Muscle of leg (tissue), 11 donors: Measurements from ENCODE around the gene NOX3. TPM values are rescaled to one million over a fixed set of nuclear protein-coding genes. Genes with fewer than 3 reads are reported as not detected.
A peak's percentile ranks its signal among the peaks of the same experiment; 100 is the strongest.
"Not testable (repeated sequence)": the region's sequence is repeated elsewhere in the genome, so short reads cannot be mapped to it uniquely, and the experiment has no call there.

ENCODE experiments used
- DNase-seq: peaks from one replicate; pipeline ENCODE4 v3.0.0; 2013
- H3K27ac ChIP-seq: one replicate; pipeline ENCODE4 v1.5.1; 2013; ENCODE audit warnings: mild to moderate bottlenecking, low read length, control low read depth
- H3K27me3 ChIP-seq: one replicate; pipeline ENCODE4 v1.6.1; 2013; ENCODE audit warnings: low read length; ENCODE audit not compliant: control insufficient read depth, insufficient read depth
- H3K36me3 ChIP-seq: one replicate; pipeline ENCODE4 v1.6.1; 2013; ENCODE audit warnings: low read length; ENCODE audit not compliant: control insufficient read depth, insufficient read depth
- H3K4me1 ChIP-seq: one replicate; pipeline ENCODE4 v1.6.1; 2013; ENCODE audit warnings: low read length; ENCODE audit not compliant: control insufficient read depth, insufficient read depth
- H3K4me3 ChIP-seq: one replicate; pipeline ENCODE4 v1.5.1; 2013; ENCODE audit warnings: low read length, control low read depth
- H3K9me3 ChIP-seq: replicated peaks from 2 replicates; pipeline ENCODE4 v1.6.1; 2013; ENCODE audit warnings: low read depth, low read length; ENCODE audit not compliant: control insufficient read depth
- WGBS: methylation state at CpG from one replicate; pipeline ENCODE4 v1.1.5; 2013; ENCODE audit warnings: missing lambda C conversion rate; ENCODE audit not compliant: insufficient coverage; 5-methylcytosine and 5-hydroxymethylcytosine counted together
- polyA plus RNA-seq, 8 donors: library from polyadenylated mRNA; unstranded; fragments of 120-200 nt; gene quantifications; one replicate each; pipeline versions ENCODE4 v1.2.1 to v1.2.3, GENCODE V29; 2013; ENCODE audit warnings: inconsistent platforms in 1 of 8, low replicate concordance in 1 of 8; ENCODE audit not compliant: insufficient read length in 8 of 8, insufficient read depth in 1 of 8
- total RNA-seq: library from RNA; stranded (reverse); fragments of 120-200 nt; gene quantifications from one replicate; pipeline ENCODE4 v1.2.4, GENCODE V29; 2013

The NOX3 gene
- total and polyA plus RNA-seq, 9 donors, result not detected

DNA sequence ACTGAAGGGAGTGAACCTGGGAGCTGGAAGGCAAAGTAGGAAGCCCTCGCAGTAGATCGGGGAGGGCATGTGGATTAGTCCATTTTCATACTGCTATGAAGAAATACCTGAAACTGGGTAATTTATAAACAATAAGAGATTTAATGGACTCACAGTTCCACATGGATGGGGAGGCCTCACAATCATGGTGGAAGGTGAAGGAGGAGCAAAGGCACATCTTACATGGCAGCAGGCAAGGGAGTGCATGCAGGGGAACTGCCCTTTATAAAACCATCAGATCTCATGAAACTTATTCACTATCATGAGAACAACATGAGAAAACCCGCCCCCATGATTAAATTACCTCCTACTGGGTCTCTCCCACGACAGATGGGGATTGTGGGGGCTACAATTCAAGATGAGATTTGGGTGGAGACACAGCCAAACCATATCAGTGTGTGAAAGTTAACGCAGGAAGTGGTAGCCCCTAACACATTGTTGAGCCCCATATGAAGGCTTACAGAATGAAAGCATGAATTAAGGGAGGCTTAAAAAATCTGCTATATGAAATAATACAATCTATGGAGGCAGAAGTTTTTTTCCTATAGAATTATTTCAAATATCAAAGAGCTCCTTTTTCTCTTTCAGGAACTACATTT, 15.5 kb upstream of the NOX3 start:
- not testable (repeated sequence) for H3K4me3 ChIP-seq, H3K27ac ChIP-seq, H3K27me3 ChIP-seq, H3K9me3 ChIP-seq, H3K36me3 ChIP-seq, H3K4me1 ChIP-seq, DNase-seq
- no CpG with 5 or more reads among the region's 5 CpGs for WGBS

DNA sequence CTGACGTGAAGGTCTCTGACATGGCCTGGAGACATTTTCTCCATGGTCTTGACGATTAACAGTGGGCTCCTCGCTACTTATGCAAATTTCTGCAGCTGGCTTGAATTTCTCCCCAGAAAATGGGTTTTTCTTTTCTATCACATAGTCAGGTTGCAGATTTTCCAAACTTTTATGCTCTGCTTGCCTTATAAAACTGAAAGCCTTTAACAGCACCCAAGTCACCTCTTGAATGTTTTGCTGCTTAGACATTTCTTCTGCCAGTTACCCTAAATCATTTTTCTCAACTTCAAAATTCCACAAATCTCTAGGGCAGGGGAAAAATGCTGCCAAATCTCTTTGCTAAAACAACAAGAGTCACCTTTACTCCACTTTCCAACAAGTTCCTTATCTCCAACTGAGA, 12.9 kb upstream of the NOX3 start:
- WGBS, result 90% methylated on average over 3 of the region's 3 CpGs
- not testable (repeated sequence) for H3K9me3 ChIP-seq, H3K36me3 ChIP-seq, H3K4me3 ChIP-seq, H3K27me3 ChIP-seq, H3K27ac ChIP-seq, DNase-seq, H3K4me1 ChIP-seq

DNA sequence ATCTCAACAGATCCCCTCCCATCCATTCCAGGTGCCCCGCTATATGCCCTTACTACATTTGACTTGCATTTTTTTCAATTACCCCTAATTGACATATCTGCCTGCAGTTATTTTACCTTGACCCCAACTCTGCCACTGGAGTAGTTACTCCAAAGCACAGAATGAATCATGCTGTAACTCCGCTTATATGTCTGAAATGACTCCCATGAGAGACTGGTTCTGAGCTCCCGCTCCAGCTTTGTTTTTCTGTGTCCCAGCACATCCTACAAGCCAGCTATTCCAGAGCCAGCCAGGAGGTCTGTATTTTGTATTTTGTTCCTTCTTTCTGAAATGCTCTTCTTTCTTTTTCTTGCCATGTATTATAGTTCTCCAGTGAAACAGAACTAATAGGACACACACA, 10.9 kb upstream of the NOX3 start:
- no peaks in the 10 kb centered on the region for H3K27me3 ChIP-seq
- H3K27ac ChIP-seq, result no peak overlapping the region
- peak; percentile 18 for DNase-seq
- 63% methylated on average over 2 of the region's 3 CpGs for WGBS
- H3K4me1 ChIP-seq, result no peaks in the 10 kb centered on the region
- H3K9me3 ChIP-seq, result peaks cover 4% of the 10 kb centered on the region
- no peak overlapping the region for H3K4me3 ChIP-seq
- H3K36me3 ChIP-seq, result no peaks in the 10 kb centered on the region

DNA sequence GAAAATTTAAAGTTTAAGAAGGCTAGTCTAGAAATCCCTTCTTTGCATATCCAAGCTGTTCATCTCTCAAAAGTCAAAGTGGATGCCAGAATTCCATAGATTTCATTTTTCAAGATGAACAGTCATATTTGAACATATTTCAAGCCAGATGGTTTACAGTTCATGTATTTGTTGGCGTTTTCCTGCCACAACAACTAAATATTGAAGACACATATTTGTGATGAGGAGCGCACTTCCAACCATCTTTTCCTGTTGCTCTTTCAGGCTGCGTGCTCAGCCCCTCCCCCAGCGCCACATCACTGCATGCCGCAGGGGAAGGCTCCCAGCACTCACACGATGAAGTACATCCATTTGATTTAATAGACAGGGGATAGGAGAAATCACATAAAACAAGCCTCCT, 5.9 kb upstream of the NOX3 start:
- Histone ChIP-seq H3K4me1 (no peaks in the 10 kb centered on the region), H3K4me3 (no peak overlapping the region), H3K27ac (peak overlapping the region; percentile 40), H3K36me3 (no peaks in the 10 kb centered on the region), H3K27me3 (no peaks in the 10 kb centered on the region), H3K9me3 (no peaks in the 10 kb centered on the region)
- WGBS, result no CpG with 5 or more reads among the region's 6 CpGs
- peak; percentile 60 for DNase-seq

DNA sequence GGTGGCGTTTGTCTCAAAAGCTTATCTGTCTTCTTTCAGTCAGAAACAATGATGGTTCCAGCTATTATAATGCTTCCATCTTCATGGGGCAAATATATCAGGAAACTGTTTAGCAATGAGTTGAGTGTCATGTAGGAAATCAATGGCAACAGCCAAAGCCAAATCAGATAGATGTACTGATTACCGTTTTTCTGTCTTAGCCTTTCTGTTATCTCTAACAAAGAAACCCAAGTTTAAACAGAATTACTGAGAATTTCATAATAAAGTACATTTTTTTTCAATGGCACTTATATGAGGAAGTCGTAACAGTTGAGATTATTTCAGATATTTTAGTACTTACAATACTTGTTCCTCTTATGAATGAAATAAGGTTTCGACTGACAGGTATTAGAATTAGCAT, 1.2 kb downstream of the NOX3 start:
- H3K36me3 ChIP-seq, result no peaks in the 10 kb centered on the region
- H3K9me3 ChIP-seq, result no peaks in the 10 kb centered on the region
- no peak for DNase-seq
- peaks cover 3% of the 10 kb centered on the region for H3K4me1 ChIP-seq
- no peak overlapping the region for H3K4me3 ChIP-seq
- no peak overlapping the region for H3K27ac ChIP-seq
- H3K27me3 ChIP-seq, result no peaks in the 10 kb centered on the region
- no CpG with 5 or more reads among the region's 4 CpGs for WGBS

DNA sequence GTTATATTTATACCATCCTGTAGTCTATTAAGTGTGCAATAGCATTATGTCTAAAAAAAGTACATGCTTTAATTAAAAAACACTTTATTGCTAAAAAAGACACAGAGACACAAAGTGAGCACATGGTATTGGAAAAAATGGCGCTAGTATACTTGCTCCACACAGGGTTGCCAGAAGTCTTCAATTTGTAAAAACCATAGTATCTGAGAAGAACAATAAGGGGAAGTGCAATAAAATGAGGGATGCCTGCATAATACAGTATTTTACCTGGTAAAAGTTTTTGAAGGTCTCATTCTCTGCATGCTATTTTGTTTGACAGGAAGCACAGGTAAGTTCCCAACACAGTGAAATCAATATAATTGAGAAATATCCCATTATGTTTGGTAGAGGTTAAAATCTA, 1.6 kb downstream of the NOX3 start:
- no CpG with 5 or more reads among the region's 1 CpG for WGBS
- DNase-seq, result no peak
- no peaks in the 10 kb centered on the region for H3K27me3 ChIP-seq
- no peaks in the 10 kb centered on the region for H3K9me3 ChIP-seq
- no peaks in the 10 kb centered on the region for H3K36me3 ChIP-seq
- no peak overlapping the region for H3K4me3 ChIP-seq
- H3K4me1 ChIP-seq, result peaks cover 3% of the 10 kb centered on the region
- H3K27ac ChIP-seq, result no peak overlapping the region

DNA sequence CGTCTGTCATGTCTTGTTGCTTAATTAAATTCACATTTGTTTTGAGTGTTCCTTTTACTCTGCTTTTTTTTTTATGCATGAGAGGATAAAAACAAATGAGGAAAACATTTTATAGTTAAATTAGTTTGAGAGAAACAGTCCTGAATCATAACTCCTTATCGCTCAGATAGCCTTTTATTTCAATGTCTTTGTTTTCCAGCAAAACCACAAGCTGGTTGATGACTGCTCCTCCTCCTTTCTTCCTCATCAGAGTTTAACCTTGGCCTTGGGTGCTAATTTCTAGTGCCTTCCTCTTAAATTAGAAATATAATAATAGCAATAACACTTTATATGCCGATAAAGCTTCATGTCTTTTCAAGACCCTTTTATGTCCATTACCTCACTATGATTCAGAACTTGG, 3.1 kb downstream of the NOX3 start:
- H3K4me1 ChIP-seq, result peaks cover 6% of the 10 kb centered on the region
- H3K27ac ChIP-seq, result no peak overlapping the region
- no peaks in the 10 kb centered on the region for H3K9me3 ChIP-seq
- 100% methylated on average over 1 of the region's 3 CpGs for WGBS
- no peak overlapping the region for H3K4me3 ChIP-seq
- no peak for DNase-seq
- H3K36me3 ChIP-seq, result no peaks in the 10 kb centered on the region
- no peaks in the 10 kb centered on the region for H3K27me3 ChIP-seq

DNA sequence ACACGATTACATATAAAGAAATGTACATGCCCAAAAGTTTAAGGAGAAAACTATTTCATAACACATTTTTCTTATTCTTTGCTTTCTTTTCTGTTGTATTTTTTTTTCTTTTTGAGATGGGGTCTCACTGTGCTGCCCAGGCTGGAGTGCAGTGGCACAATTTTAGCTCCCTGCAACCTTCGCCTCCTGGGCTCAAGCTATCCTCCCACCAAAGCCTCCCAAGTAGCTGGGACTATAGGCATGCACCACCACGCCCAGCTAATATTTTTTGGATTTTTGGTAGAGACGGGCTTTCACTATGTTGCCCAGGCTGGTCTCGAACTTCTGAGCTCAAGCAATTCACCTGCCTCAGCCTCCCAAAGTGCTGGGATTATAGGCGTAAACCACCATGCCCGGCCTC, 4.1 kb downstream of the NOX3 start:
- H3K27me3 ChIP-seq, H3K27ac ChIP-seq, DNase-seq, H3K9me3 ChIP-seq, H3K4me1 ChIP-seq, H3K4me3 ChIP-seq, H3K36me3 ChIP-seq: not testable (repeated sequence)
- 81% methylated on average over 3 of the region's 7 CpGs for WGBS

DNA sequence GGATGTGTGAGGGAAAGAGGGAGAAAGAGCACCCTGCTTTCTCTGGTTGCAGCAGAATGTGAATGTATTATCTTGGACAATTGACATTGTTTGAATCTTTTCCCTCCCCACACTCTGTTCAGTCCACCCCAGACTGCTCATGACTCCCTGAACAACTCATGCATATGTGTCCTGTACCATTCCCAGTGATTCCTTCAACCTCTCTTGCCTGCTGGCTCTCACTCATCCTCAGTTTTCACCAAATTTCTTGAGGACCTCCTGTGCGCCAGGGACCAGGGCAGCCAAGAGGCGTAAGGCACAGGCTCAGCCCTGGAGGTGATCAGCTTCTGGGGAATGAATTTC, 5.4 kb downstream of the NOX3 start:
- no peak for DNase-seq
- 100% methylated on average over 1 of the region's 2 CpGs for WGBS
- Histone ChIP-seq H3K36me3 (no peaks in the 10 kb centered on the region), H3K4me3 (no peak overlapping the region), H3K9me3 (no peaks in the 10 kb centered on the region), H3K4me1 (peaks cover 6% of the 10 kb centered on the region), H3K27me3 (no peaks in the 10 kb centered on the region), H3K27ac (no peak overlapping the region)

DNA sequence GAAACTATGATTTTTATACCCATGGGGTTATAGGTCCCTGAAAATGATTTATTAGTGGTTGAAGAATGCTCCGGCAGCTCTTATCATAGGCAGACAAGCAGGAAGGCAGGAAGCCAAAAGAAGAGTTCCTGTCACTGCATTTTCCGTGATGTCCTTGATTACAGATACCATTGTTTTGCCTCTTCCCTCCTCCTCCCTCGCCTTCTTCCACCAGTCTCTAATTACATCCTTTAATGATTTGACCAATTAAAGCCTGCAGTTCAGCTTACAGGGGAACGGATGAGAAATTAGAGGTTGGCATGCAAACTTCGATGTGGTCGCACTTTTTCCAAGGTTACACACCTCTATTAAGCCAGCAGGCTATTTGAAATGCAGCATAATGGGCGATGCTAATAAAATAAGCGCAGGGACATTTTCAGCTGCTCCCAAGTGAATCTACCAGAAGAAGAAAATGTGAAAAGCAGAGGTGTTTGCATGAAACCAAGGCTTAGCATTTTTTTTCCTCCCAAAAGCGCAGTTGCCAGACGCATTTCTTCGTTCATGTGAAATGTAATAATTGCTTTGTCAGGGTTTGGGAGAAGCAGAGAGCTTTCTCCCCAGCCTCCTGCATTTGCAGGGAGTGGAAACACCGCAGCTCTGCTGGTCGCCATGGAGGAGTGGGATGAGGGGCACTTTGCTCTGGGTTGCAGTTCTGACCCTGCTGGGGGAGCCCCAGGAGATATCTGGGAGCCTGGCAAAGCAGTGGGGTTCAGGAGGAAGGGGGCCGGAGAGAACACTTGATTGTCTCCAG, 6.0 kb downstream of the NOX3 start:
- WGBS, result 33% methylated on average over 5 of the region's 14 CpGs
- DNase-seq, result peak; percentile 64
- Histone ChIP-seq H3K4me1 (peaks cover 6% of the 10 kb centered on the region), H3K4me3 (no peak overlapping the region), H3K36me3 (no peaks in the 10 kb centered on the region), H3K9me3 (no peaks in the 10 kb centered on the region), H3K27ac (no peak overlapping the region), H3K27me3 (no peaks in the 10 kb centered on the region)
